ENCODE results near the gene RPP14.

Gene RPP14

GRCh38 chr3:58358092-58358491 is 52.0 kb downstream of the RPP14 start:
- no peak for DNase-seq

GRCh38 chr3:58358808-58359207 is 52.8 kb downstream of the RPP14 start:
- DNase-seq = no peak

- no peak for DNase-seq
These were observed 53.6 kb downstream of the RPP14 start for GRCh38 chr3:58359621-58360020.

- DNase-seq = no peak
These were observed 55.8 kb downstream of the RPP14 start for GRCh38 chr3:58361866-58362265.

- peak; percentile 28 for DNase-seq
These were observed 60.7 kb downstream of the RPP14 start for GRCh38 chr3:58366699-58367098.

GRCh38 chr3:58369038-58369437 is 63.0 kb downstream of the RPP14 start:
- DNase-seq = no peak

Data from fibroblast of skin of scalp (primary cell).